IPS DF 6.9 (cell line): ENCODE data around the gene NUPR1.
"Not testable (repeated sequence)": the region's sequence is repeated elsewhere in the genome, so short reads cannot be mapped to it uniquely, and the experiment has no call there.

Experiments
- DNase-seq: peaks from one replicate; pipeline ENCODE4 v3.0.0-alpha.2; 2013; ENCODE audit warnings: low read depth, low spot score
- H3K27ac ChIP-seq: one replicate; pipeline ENCODE4 v1.5.1; 2013; ENCODE audit warnings: low read length, control low read depth
- H3K27me3 ChIP-seq: 2 replicates; pipeline ENCODE4 v1.6.1; 2013; ENCODE audit warnings: mild to moderate bottlenecking, low read length; ENCODE audit not compliant: control insufficient read depth, insufficient read depth
- H3K36me3 ChIP-seq: 2 replicates; pipeline ENCODE4 v1.6.1; 2013; ENCODE audit warnings: low read length; ENCODE audit not compliant: control insufficient read depth, insufficient read depth
- H3K4me1 ChIP-seq: 2 replicates; pipeline ENCODE4 v1.6.1; 2013; ENCODE audit warnings: low read length; ENCODE audit not compliant: control insufficient read depth, insufficient read depth
- H3K4me3 ChIP-seq: 2 replicates; pipeline ENCODE4 v1.5.1; 2013; ENCODE audit warnings: mild to moderate bottlenecking, low read length
- H3K9me3 ChIP-seq: 2 replicates; pipeline ENCODE4 v1.6.1; 2013; ENCODE audit warnings: low read length, inconsistent platforms; ENCODE audit not compliant: control insufficient read depth, insufficient read depth
- WGBS: extraction: QIAGEN DNeasy Blood & Tissue Kit; methylation state at CpG from one replicate; pipeline ENCODE4 v1.1.7; 2013; ENCODE audit warnings: mixed read lengths, missing lambda C conversion rate; ENCODE audit not compliant: insufficient read length, insufficient coverage; 5-methylcytosine and 5-hydroxymethylcytosine counted together

The NUPR1 gene

GRCh38 chr16:28554634-28555423 lies 16.1 kb upstream of the NUPR1 start:
- WGBS = no CpG with 5 or more reads among the region's 15 CpGs
- DNase-seq = no peak
- no peak overlapping the region for H3K27ac ChIP-seq
- no peaks in the 10 kb centered on the region for H3K4me1 ChIP-seq
- H3K4me3 ChIP-seq = no peak overlapping the region
- H3K36me3 ChIP-seq = no peaks in the 10 kb centered on the region
- H3K27me3 ChIP-seq = no peaks in the 10 kb centered on the region
- H3K9me3 ChIP-seq = no peaks in the 10 kb centered on the region

GRCh38 chr16:28553776-28554633 lies 15.2 kb upstream of the NUPR1 start, which contains the start of gene SGF29:
SGF29 (plus strand) TSS chr16:28553920; CDS start chr16:28581070, 27,150 bp downstream.
- DNase-seq = peak; percentile 67
- Histone ChIP-seq H3K36me3 (no peaks in the 10 kb centered on the region), H3K4me1 (no peaks in the 10 kb centered on the region), H3K9me3 (no peaks in the 10 kb centered on the region), H3K27me3 (no peaks in the 10 kb centered on the region), H3K4me3 (peak within 1 kb of the TSS; percentile 39; the same call in 1 of the 2 replicates), H3K27ac (no peak within 1 kb of the TSS)
- no CpG with 5 or more reads among the region's 88 CpGs for WGBS

DNA sequence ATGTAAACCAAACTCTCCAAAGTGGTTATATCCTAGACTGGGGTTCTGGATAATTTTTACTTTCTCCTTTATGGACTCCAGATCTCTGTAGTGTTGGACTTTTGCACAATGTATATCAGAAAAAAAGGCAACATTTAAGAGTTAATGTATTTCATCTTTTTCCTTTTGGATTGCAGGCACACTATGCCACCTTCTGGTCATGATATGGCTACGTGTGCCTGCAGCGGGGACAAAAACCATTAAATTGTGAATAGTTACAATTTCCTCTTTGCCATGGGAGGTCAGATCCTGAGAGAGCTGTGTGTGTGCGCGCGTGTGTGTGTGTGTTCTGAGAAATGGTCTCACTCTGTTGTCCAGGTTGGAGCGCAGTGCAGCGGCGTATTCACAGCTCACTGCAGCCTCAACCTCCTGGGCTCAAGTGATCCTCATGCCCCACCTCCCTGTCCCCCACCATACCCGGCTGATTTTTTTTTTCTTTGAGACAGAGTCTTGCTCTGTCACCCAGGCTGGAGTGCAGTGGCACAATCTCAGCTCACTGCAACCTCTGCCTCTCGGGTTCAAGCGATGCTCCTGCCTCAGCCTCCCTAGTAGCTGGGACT lies 10.6 kb upstream of the NUPR1 start:
- WGBS = no CpG with 5 or more reads among the region's 11 CpGs
- DNase-seq = no peak

GRCh38 chr16:28548306-28548802 lies 9.6 kb upstream of the NUPR1 start:
- no peak overlapping the region for H3K4me3 ChIP-seq
- H3K27ac ChIP-seq = no peak overlapping the region
- WGBS = no CpG with 5 or more reads among the region's 14 CpGs
- H3K9me3 ChIP-seq = no peaks in the 10 kb centered on the region
- DNase-seq = no peak
- no peaks in the 10 kb centered on the region for H3K4me1 ChIP-seq
- H3K36me3 ChIP-seq = no peaks in the 10 kb centered on the region
- H3K27me3 ChIP-seq = no peaks in the 10 kb centered on the region

More for the DNA sequence above, 10.6 kb upstream of the NUPR1 start:
- Histone ChIP-seq H3K9me3 (no peaks in the 10 kb centered on the region), H3K27me3 (no peaks in the 10 kb centered on the region), H3K4me1 (no peaks in the 10 kb centered on the region), H3K4me3 (no peak overlapping the region), H3K27ac (no peak overlapping the region), H3K36me3 (no peaks in the 10 kb centered on the region)

GRCh38 chr16:28546626-28547025 lies 7.9 kb upstream of the NUPR1 start:
- DNase-seq = no peak
- Histone ChIP-seq H3K4me3 (no peak overlapping the region), H3K27ac (no peak overlapping the region), H3K4me1 (no peaks in the 10 kb centered on the region), H3K27me3 (no peaks in the 10 kb centered on the region), H3K9me3 (no peaks in the 10 kb centered on the region), H3K36me3 (no peaks in the 10 kb centered on the region)
- WGBS = no CpG with 5 or more reads among the region's 7 CpGs

GRCh38 chr16:28545964-28546363 lies 7.2 kb upstream of the NUPR1 start:
- not testable (repeated sequence) for DNase-seq

GRCh38 chr16:28544998-28545397 lies 6.2 kb upstream of the NUPR1 start:
- no peaks in the 10 kb centered on the region for H3K9me3 ChIP-seq
- H3K4me1 ChIP-seq = no peaks in the 10 kb centered on the region
- no peak overlapping the region for H3K27ac ChIP-seq
- no peak for DNase-seq
- H3K36me3 ChIP-seq = no peaks in the 10 kb centered on the region
- no peak overlapping the region for H3K4me3 ChIP-seq
- WGBS = no CpG with 5 or more reads among the region's 3 CpGs
- H3K27me3 ChIP-seq = no peaks in the 10 kb centered on the region

More at GRCh38 chr16:28545964-28546363, 7.2 kb upstream of the NUPR1 start:
- not testable (repeated sequence) for H3K27ac ChIP-seq, H3K4me3 ChIP-seq, H3K36me3 ChIP-seq, H3K9me3 ChIP-seq, H3K4me1 ChIP-seq, H3K27me3 ChIP-seq
- WGBS = no CpG with 5 or more reads among the region's 7 CpGs

- H3K9me3 ChIP-seq = no peaks in the 10 kb centered on the region
- no peak overlapping the region for H3K27ac ChIP-seq
- no peak for DNase-seq
- H3K4me3 ChIP-seq = no peak overlapping the region
- H3K36me3 ChIP-seq = no peaks in the 10 kb centered on the region
- no peaks in the 10 kb centered on the region for H3K27me3 ChIP-seq
- H3K4me1 ChIP-seq = no peaks in the 10 kb centered on the region
- WGBS = no CpG with 5 or more reads among the region's 7 CpGs
Measured at GRCh38 chr16:28543072-28543471, 4.3 kb upstream of the NUPR1 start.

DNA sequence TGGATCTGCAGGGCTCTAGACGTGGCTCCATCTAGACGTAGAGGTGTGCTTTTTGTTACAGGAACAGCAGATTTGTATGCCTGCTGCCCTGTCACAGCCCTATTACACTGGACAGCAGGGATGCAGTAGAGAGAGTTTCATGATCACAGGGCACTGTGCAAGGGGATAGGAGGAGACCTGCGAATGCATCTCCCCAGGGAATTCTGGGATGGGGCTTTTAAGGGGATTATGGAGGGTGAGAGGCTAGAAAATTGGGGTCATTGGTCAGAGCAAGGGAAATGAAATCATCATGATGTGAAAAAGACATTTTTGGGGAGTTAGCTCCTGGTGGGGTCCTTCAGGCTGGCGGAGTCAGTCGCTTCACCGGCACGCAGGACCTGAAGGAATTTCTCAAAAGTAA lies 3.9 kb upstream of the NUPR1 start:
- Histone ChIP-seq H3K27ac (no peak overlapping the region), H3K27me3 (no peaks in the 10 kb centered on the region), H3K4me1 (no peaks in the 10 kb centered on the region), H3K9me3 (no peaks in the 10 kb centered on the region), H3K4me3 (no peak overlapping the region), H3K36me3 (no peaks in the 10 kb centered on the region)
- no peak for DNase-seq
- WGBS = no CpG with 5 or more reads among the region's 7 CpGs

GRCh38 chr16:28540346-28540745 lies 1.6 kb upstream of the NUPR1 start:
- Histone ChIP-seq H3K4me3 (no peak overlapping the region), H3K27ac (no peak overlapping the region), H3K9me3 (no peaks in the 10 kb centered on the region), H3K27me3 (no peaks in the 10 kb centered on the region), H3K36me3 (no peaks in the 10 kb centered on the region), H3K4me1 (no peaks in the 10 kb centered on the region)
- whole genome bisulfite sequencing = no CpG with 5 or more reads among the region's 3 CpGs
- DNase-seq = no peak
